GM19372 (cell line): ENCODE data around the gene ZCCHC18.
"Not testable (repeated sequence)": the region's sequence is repeated elsewhere in the genome, so short reads cannot be mapped to it uniquely, and the experiment has no call there.

ENCODE experiments used
- ATAC-seq: cut with Tn5 transposase; IDR thresholded peaks from one replicate; pipeline ENCODE4 v1.9.1; 2021; ENCODE audit warnings: mild to moderate bottlenecking, low read depth, moderate library complexity; ENCODE audit not compliant: unreplicated experiment

The ZCCHC18 gene

DNA sequence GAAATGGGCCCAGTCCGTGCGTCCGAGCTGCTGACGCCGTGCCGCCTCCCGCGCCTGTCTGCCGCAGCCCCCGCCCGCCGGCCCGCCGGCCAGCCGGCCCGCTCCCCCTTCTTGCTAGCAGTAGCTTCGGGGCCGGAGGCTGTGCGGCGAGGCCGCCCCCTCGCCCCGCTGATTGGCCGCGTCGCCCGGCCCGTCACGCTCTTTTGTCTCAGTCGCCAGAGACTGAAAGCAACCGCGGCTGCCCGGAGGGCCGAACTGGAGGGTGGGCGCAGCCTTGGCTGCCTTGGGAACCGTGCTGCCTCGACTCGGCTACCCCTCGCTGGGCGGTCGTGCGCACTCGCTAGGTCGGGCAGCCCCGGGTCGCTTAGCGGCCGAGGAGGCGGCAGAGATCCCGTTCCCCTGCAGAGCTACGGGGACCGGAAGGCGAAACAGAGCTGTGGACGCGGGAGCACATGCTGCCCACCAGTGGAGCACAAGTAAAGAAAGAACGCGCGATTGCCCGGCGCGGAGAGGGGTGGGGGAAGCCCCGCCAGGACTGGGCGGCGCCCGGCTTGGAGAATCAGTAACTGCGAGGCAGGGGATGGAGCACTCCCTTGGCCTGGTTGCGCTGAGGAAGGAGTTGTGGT is at the start of gene ZCCHC18:
TSS of gene ZCCHC18 (plus strand) at position 198 of the 626 bp plus-strand sequence. CDS start 1,589 bp downstream, outside the sequence.
- peak; percentile 78 for ATAC-seq

DNA sequence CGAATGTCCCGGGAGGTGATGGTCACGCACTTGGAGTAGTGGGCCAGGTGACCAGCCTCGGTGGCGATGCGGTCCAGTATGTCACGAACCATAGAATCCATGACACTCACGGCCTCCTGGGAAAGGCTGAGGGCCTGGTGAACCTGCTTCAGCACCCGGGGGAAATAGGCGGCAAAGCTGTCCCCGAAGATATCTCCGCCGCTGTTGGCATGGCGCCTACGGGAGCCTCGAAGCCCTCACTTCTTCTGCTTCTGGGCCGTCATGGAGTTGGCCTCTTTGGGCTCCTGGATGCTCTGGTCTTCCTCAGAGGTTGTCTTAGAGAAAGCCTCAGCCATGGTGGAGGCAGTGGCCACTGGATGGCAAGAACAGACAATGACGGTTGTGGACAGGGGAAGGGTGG is 49.7 kb upstream of the ZCCHC18 start:
- ATAC-seq: not testable (repeated sequence)

DNA sequence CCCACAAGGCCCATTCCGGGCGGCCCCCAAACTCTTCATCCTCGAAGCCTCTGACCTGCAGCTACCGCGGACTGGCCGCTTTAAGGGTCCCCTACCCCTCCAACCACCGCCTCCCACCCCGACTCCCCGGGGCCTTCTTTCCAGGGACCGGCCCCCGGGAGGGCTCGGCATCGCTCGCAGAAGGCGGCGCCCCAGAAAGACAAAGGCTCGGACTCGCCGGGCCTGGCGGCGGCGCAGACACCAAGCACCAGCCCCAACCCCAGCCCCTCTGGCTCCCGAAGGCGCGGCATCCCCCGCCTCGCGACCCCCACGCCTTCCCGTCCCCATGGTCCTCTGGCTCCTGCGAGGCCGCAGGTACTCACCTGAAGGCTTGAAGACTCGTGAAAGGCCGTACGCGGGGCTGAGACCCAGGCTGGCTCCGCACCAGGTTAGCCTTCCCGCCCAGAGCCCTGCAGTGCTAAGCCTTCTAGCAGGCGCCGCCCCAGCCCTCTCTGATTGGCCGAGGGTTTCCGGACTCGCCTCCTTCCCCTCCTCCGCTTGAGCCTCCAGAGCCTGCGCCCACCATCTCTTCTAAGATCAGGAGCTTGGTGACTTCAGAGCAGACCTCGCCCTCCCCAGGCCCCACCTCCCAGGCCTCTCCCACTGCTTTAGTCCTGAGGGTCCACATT is 36.4 kb upstream of the ZCCHC18 start, which contains the start of gene TMSB15C:
TSS of gene TMSB15C (minus strand) at position 459 of the 668 bp plus-strand sequence.
- peak; percentile 99 for ATAC-seq

DNA sequence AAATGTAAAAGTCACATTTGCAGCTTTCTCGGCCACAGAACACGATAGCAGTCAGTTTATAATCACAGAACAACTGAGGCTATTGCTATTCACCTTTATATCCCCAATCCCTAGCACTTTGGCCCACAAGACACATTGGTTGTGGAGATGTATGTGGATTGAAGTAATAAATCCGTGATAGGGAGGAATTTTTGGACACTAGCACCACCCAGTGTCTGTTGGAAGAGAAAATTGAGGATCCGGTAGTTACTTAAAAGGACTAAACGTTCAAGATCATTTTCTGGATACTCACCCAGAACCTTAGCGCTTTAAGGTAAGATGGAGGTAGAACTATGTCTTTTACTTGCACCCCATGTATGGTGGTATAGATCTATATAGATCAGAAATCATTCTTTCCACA is 34.5 kb upstream of the ZCCHC18 start:
- ATAC-seq: not testable (repeated sequence)

DNA sequence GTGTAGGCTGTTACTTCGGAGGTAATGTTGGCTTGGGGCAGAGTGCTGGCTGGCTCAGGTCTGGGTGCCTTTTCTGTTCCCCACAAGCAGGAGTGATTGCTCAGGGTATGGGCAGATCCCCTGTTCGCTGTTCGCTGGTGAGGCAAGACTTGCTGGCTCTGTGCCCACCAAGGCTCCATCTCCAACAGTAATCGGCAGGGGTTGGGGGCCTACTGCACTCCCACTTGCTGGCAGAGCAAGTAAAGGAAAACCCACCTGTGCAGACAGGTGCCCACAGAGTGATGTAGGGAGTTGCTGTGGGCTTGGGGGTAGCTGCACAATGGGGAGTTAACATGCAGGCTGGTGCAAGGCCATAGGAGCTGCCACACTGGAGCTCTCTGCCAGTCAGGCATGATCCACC is 28.3 kb upstream of the ZCCHC18 start:
- ATAC-seq: no peak

DNA sequence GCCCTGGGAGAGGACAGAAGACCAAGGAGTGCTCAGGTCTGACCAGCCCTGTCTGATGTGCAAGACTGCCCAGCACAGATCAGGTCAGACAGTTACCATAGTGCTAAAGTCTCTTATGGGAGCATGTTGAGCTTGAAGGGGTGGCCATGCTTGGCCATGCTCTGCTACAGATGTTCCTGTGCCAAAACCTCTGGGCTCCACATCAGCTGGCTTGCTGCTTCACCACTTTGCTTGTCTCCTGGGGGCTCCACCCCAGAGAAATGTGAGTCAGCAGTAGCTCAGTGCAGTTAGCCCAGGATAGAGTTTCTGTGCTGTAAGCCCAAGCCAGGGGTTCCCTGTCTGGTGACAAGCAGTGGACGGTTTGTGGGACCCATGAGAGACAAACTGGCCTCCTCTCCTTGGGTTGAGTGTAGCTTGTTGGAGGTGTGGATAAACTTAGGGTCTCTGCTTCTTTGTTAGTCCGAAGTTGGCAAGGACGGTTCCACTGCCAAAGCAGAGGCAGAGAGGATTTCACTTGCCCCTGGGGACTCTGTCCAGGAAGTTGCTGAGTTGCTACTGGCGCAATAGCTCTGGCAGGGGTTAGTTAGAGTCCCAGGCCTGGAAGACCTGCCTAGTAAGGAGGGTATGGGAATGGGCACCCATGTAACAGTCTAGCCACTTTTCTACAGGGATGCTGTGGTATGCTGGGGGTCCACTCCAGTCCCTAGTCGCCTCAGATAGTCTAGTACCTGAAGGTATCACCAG is 27.6 kb upstream of the ZCCHC18 start:
- no peak for ATAC-seq

DNA sequence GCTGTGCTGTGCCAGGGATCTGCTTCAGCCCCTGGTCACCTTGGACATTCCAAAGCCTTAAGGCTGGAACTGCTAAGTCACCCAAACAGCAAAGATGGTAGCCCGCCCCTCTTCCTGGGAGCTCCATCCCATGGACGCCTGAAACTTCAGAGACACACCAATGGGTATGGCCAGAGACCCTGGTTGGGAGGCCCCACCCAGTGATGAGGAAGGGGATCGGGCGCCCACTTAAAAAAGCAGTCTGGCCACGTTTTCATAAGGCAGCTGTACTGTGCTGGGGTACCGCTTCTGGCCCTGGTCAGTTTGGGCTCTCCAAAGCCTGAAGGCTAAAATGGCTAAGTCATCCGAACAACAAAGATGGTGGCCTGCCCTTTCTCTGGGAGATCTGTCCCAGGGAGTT is 26.8 kb upstream of the ZCCHC18 start:
- no peak for ATAC-seq

DNA sequence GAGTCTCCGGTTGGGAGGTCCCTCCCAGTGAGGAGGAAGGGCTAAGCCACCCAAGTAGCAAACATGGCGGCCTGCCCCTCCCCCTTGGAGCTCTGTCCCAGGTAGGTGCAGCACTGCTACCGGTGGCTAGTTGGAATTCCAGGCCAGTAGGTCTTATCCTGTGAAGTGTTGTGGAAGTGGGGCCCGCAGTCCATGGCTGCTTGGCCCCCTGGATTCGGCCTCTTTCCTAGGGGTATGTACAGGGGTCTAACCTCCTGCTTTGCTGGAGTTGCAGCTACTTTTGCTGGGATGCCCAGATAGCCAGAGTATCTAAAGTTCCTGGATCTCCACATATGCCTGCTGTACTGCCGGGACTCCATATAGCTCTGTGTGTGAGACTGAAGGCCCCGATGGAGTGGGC is 26.4 kb upstream of the ZCCHC18 start:
- no peak for ATAC-seq

DNA sequence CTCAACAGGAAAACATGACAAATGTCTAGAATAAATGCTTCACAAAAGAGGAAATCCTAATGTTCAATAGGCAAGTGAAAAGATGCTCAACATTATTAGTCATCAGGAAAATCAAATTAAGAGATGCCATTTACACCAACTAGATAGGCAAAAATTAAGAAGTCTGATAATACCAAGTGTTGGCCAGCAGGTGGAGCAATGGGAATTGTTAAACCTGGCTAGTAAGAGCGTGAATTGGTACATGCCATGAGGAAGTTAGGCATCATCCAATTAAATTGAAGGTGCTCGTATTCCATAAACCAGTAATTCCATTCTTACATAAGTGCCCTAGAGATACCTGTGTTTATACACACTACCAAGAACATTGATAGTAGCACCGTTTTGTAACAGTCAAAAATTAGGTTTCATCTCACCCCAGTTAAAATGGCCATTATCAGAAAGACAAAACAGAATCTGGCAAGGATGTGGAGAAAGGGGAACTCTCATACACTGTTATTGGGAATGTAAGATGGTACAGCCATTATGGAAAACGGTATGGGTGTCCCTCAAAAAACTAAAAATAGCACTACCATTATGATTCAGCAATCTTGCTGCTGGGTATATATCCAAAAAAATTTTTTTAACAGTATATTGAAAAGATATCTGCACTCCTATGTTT is 14.0 kb upstream of the ZCCHC18 start:
- ATAC-seq: no peak

DNA sequence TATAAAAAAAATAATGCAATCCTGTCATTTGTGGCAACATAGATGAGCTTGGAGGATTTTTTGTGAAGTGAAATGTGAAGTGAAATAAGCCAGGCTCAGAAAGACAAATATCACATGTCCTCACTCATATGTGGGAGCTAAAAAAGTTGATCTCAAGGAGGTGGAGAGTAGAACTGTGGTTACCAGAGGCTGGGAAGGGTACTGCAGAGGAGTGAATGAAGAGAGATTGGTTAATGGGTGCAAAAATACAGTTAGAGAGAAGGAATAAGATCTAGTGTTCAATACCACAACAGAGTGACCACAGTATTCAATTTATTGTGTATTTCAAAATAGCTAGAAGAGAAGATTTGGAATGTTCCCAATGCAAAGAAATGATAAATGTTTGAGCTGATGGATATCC is 13.4 kb upstream of the ZCCHC18 start:
- ATAC-seq: no peak

DNA sequence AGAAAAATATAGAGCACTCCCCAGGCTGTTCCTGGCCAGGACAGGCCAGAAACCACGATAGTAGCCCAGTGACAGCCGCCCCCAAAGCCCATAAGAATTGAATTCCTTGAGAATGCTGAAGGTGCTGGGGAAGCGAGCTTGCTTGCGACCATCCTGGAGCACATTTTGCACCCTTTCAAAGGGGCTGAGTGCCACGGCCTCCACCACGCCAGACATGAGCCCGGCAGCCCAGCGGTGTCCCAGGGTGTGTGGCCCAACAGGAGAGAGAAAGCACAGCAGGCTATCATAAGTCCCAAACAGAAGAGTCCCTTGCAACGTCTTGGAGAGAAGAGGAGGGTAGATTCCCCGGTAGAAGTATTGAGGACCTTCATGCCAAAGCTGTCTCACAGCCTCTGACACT is 7.6 kb upstream of the ZCCHC18 start:
- no peak for ATAC-seq

DNA sequence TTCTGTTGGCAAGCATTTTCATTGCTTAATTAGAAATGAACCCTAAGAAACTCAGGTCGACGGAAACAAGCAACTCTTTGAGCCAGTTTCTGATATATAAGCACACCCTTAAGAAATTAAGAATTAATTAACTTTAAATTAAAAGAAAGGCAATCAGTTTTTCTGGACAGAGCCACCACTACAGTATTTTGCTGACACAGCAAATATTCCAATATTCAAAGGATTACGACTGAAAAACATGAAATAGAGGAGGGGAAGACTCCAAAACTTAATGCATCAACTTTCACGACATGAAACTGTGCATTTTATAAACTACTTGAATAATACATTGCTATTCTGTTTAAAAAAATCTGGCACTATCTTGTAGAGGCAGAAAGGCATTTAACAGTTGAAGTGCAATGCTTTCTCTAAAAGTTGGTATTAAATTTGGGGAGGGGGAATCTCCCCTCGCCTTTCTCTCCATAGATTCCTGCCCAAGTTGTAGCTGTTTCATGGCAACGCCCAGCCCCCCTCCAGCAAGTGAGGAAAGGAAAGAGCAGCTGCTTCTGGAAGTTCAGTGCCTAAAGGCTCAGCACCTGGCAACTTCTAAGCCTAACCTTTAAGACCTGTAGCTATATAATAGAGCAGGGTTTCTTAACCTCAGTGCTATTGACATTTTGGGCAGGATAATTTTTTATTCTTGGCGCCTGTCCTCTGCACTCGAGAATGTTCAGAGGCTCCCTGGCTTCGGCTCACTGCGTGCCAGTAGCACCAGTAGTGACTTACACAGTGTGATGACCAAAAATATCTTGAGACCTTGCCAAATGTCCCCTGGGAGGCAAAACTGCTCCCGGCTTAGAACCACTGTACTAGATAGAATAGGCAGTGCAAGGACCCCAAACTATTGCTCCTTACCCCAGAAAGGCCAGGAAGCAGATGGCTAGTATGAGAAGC is 6.7 kb upstream of the ZCCHC18 start:
- ATAC-seq: no peak

DNA sequence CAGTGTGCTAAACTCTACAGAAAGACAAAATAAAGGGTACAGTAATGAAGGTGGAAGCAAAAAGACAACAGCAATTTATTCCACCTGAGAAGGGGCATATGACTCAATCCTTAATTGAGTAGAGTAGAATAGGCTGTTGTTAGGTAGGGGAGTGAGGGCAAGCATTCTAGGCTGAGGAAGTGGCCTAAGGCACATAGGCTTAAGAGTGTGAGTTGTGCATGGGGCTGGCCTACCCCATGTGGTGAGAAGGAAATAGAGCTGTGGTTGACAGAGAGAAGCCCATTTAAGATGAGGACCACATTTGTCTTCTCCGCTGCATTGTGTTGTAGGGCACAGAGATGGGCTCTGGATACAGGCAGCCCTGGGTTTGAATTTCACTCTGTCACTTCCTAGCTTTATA is 3.4 kb upstream of the ZCCHC18 start:
- ATAC-seq: no peak

DNA sequence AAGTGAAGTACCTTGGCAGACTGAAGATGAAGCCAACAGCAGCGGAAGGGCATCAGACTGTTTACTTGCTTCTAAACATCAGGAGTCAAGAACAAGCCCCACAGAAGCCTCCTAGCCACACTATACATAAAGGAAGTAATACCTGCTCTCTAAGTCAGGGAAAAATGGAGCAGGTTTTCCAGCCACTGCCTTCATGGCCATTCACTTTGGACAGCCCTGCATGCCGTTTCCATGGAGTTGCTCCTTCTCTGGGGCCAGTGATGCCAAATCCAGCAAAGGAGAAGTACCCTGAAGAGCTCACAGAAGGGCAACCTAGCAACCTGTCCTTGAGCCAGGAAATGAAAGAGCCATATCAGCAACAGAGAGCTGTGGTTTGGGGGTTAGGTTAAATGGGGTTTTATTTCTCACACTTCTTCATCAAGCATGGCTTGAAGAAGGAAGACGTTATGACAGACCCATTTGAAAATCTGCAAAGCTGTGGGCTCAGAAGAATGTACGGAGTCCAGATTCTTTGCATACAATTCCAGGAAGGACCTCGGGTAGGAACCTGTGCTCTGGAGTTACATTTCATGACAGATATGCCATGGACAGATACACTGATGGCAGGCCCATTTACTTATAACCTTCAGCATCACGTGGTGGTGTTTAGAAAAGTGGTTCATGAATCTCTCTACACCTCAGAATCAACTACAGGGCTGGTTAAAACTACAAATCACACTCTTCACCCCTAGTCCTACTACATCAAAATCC is 1.7 kb upstream of the ZCCHC18 start:
- ATAC-seq: not testable (repeated sequence)

DNA sequence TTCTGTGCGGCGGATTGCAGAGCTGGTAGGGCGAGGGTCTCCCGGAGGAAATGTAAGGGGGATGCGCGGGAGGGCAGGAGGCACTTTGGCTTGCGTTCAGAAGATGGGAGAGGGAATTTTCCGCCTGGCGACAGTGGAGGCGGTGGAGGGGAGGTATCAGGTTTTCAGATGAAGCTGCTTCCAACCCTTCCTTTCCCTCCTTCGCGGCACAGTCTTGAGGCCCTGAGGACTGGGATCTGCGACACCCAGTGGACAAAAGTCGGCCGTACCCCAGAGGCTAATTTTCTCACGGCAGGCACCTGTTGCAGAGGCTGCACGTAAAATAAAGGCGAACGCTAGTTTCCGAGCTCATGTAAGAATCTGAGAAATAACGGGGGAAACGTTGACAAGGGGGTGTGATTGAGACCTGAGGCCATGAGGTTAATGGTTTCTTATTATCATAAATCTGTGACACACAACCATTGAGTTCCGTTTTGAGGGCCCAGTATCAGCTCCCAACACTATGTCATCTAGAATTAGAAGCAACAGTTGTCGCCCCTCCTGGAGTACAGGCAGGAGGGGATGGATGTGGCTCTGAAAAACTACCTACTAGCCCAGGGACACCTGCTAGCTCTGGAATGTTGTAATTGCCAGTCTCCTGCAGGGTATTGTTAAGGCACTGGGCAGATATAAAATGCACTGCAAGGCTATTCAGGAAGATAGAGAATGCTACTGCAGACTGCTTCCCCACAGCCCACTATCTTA is 1.1 kb downstream of the ZCCHC18 start:
- peak; percentile 43 for ATAC-seq

DNA sequence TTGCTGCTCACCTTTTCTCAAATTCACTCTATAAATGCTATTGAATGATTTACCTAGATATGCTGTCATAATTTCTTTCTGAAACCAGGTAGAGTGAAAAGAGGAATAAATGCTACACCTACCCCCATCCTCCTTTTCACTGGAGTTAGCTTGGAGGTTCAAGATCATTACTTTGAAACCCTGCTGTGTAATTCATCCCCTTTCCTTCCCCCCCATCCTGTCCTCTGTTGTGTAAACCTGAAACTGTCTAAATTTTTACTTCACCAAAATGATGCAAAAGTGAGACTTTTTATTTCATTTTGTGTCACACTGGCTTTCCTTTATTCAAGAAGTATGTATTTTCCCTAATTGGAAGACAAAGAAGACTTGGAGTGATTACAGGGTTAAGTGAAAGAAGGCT is 5.4 kb downstream of the ZCCHC18 start:
- no peak for ATAC-seq

DNA sequence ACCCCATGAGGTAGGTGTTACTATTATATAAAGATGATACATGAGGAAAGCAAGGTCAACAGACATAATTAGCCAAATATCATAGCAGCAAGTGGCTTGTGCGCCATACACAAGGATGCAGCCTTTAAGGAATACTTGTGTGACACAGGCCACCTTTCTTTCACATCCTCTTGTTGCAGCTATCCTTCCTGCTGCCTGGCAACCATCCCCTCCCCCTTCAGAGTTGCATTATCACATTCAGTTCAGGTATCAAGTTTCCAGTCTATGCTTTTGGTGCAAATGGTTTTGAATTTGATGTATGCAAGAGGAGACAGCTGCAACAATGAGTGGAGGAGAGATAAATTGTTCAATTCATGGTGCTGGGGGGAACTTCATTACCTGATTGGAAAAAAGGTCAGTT is 6.4 kb downstream of the ZCCHC18 start:
- ATAC-seq: no peak

DNA sequence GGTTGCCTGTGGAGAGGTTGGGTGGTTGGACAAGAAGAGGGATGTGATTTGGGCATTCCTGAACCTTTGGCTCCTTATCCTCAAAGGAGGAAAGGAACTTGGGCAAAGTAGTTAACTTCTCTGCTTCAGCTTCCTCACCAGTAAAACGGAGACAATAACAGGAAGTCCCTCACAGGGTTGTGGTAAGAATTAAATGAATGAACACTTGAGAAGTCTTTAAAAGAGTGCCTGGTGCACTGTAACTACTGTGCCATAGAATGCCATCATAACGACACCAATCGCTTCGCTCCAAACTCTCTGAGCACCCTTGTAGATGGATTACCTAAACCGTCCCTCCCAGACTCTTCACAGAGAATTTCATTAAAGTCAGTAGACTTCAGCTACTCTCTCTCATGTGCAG is 10.5 kb downstream of the ZCCHC18 start:
- ATAC-seq: no peak

DNA sequence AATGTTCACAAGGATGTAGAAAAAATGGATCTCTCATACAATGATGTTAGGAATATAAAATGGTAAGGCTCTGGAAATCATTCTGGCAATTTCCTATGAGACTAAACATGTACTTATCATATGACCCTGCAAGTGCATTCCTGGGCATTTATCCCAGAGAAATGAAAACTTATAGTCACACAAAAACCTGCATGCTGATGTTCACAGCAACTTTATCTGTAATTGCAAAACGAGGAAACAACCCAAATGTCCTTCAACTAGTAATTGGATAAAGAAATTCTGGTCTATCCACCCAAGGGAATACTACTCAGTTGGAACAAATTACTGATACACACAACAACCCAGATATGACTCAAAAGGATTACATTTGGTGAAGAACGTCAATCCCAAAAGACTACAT is 14.5 kb downstream of the ZCCHC18 start:
- ATAC-seq: no peak
